ENCODE measurements around the gene NEB.
"Not testable (repeated sequence)": the region's sequence is repeated elsewhere in the genome, so short reads cannot be mapped to it uniquely, and the experiment has no call there.

The NEB gene

DNA sequence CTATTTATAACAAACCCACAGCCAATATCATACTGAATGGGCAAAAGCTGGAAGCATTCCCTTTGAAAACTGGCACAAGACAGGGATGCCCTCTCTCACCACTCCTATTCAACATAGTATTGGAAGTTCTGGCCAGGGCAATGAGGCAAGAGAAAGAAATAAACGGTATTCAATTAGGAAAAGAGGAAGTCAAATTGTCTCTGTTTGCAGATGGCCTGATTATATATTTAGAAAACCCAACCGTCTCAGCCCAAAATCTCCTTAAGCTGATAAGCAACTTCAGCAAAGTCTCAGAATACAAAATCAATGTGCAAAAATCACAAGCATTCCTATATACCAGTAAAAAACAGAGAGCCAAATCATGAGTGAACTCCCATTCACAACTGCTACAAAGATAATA is 176.4 kb downstream of the NEB start:
- not testable (repeated sequence) for DNase-seq (ENCODE audit: low spot score)

GRCh38 chr2:151556121-151556520 is 178.2 kb downstream of the NEB start:
- DNase-seq (ENCODE audit: low spot score) = no peak

GRCh38 chr2:151552287-151552686 is 182.0 kb downstream of the NEB start:
- DNase-seq (ENCODE audit: low spot score) = no peak

- no peak for DNase-seq (ENCODE audit: low spot score)
Observed at GRCh38 chr2:151551556-151551955, 182.7 kb downstream of the NEB start.

- peak; percentile 64 for DNase-seq (ENCODE audit: low spot score)
Observed at GRCh38 chr2:151549191-151549590, 185.1 kb downstream of the NEB start.

DNA sequence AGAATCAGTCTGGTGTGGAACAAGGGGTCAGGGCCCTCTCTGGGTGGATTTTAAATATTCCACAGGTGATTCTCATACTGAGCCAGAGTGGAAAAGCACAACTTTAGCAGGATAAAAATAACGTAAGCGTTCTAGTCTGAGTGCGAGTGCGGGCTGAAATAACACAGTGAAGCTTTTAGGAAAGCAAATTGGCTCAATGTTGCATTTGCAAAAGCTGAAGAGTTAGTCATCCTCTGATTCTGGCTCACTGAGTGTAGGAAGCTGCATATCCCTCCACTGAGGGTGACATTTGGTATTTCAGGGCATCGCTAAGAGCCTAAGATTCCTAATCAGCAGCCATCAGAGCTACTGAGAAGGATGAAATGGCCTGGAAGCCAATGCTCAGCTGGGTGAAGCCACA is 189.8 kb downstream of the NEB start:
- DNase-seq (ENCODE audit: low spot score) = peak; percentile 72

- no peak for DNase-seq (ENCODE audit: low spot score)
Observed at GRCh38 chr2:151543876-151544275, 190.4 kb downstream of the NEB start.

- DNase-seq (ENCODE audit: low spot score) = no peak
Observed at GRCh38 chr2:151534001-151534400, 200.3 kb downstream of the NEB start.

DNA sequence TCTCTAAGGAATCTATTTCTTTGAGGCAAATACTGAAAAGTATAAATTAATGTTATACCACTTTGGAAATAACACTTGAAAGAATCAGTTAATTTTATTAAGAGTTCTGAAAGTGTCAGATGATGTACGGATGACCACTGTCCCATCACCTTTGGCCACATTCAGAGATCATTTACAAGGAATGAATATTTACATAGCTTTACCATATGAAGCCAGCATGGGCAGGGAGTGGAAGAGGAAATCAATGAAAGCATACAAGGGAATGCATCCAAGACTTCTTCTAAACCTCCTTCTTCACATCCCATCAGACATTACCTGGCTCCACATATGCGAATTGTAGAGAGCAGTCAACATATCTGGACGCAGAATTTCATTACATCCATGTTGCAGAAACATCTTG is 201.1 kb downstream of the NEB start:
- DNase-seq (ENCODE audit: low spot score) = no peak

DNA sequence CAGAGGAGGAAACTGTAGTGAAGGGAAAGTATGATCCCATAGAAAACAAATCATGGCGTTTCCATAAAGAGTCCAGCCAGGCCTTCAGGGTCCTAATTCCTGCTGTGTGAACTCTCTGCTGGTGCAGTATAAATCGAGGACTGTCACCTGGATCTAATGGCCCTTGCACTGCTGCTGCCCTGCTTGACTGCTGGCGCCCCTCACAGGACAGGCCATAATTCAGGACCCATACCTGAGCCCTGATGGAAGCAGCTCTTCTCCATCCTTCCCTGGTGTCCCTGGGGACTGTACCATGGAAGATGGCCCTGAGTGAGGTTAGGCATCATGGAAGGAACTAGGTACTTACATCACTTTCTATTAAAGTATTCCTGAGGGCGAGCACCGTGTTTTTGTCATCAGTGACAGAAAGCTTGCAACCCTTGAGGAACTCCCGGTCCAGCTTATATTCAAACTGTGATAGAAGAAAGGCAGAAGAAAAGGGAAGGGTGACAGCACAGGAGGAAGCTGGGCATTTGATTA is 207.6 kb downstream of the NEB start:
- DNase-seq (ENCODE audit: low spot score) = no peak

- DNase-seq (ENCODE audit: low spot score) = no peak
Observed at GRCh38 chr2:151525821-151526373, 208.4 kb downstream of the NEB start.

- DNase-seq (ENCODE audit: low spot score) = no peak
Observed at GRCh38 chr2:151523850-151524249, 210.4 kb downstream of the NEB start.

- no peak for DNase-seq (ENCODE audit: low spot score)
Observed at GRCh38 chr2:151522556-151522955, 211.7 kb downstream of the NEB start.

- DNase-seq (ENCODE audit: low spot score) = no peak
Observed at GRCh38 chr2:151520976-151521375, 213.3 kb downstream of the NEB start.

- no peak for DNase-seq (ENCODE audit: low spot score)
Observed at GRCh38 chr2:151518802-151519201, 215.5 kb downstream of the NEB start.

DNA sequence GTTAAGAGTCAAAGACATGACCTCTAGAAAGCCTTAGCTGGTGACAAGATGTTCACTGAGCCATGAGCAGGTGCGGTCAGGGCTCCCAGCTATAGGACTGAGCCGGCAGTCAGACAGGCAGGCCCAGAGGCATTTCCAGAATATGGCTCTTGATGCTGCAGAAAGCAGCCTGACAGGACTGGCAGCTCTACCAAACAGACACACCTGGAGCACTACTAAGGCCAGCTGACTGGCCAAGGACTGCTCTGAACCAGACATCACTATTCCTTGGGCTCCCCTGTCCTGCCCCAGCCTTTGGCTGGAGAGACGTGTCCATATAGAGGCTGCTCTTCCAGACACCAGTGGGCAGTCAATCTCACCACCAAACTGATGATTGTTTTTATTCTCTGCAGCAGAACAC is 225.8 kb downstream of the NEB start:
- no peak for DNase-seq (ENCODE audit: low spot score)

DNA sequence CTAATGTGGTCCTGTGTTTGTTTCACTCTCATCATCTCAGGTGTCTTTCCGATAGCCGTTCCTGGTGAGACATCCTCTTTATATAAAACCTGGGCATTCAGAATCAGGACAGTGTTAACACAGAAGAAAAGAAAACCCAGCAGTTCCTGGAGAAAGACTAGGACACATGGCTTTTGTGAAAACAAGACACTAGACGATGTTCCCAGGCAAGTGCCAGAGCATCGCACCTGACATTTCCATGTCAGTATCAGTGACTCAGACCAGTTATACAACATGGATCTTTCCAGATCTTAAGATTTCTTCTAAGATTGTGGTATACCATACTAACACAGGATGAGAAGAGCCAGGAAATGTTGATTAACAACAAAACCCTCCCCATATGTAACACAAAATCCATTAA is 228.1 kb downstream of the NEB start:
- DNase-seq (ENCODE audit: low spot score) = no peak

DNA sequence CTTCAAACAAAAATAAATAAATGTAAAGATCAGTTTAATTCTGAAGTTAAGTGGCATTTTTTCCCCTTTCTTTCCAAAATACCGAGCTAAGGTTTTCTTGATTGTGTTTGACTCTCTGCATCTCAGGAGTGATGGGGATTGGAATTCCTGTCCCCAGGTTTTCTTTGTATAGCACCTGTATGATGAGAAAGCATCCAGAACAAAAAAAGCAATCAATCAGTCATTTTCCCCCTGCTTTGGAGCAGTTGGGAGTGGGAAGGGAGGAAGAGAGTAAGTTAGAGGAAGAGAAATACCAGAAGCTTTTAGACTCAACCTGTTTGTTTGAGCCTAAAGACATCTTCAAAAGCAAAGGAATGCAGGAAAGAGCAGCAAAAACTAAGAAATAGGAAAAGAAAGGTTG is 236.1 kb downstream of the NEB start:
- no peak for DNase-seq (ENCODE audit: low spot score)

- no peak for DNase-seq (ENCODE audit: low spot score)
Observed at GRCh38 chr2:151491496-151491895, 242.8 kb downstream of the NEB start.

DNA sequence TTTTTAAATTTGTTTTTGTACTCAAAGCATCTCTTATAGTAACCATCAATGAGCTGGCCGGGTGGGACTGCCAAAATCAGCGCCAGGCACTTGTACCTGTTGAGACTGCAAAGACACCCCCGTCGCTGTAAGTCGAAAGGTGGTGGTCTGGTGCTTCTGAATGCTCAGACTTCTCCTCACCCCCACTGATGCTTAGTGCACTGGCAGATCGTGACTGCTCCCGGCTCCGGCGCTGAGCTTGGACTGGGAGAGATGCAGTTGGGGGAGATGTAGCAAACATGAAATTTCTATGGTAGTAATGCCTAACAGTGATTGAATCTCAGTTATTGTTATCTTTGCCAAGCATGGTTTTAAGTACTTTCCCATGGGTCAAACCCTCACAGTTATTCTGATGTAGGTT is 244.0 kb downstream of the NEB start:
- no peak for DNase-seq (ENCODE audit: low spot score)

- DNase-seq (ENCODE audit: low spot score) = no peak
Observed at GRCh38 chr2:151486053-151486452, 248.2 kb downstream of the NEB start.

GRCh38 chr2:151484100-151484499 is 250.2 kb downstream of the NEB start:
- no peak for DNase-seq (ENCODE audit: low spot score)

DNA sequence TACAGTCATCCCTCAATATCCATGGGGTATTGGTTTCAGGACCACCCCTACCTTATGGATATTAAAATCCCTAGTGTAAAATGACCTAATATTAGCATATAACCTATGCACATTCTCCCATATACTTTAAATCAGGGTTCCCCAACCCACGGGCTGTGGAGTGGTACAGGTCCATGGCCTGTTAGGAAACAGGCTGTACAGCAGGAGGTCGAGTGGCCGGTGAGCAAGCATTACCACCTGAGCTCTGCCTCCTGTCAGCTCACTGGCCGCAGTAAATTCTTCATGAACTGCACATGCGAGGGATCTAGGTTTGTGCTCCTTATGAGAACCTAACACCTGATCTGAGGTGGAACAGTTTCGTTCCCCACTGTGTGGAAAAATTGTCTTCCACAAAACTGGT is 250.7 kb downstream of the NEB start:
- no peak for DNase-seq (ENCODE audit: low spot score)

GRCh38 chr2:151482171-151482725 is 252.0 kb downstream of the NEB start:
- DNase-seq (ENCODE audit: low spot score) = no peak
